DND-41 (cell line): ENCODE measurements around the gene CCDC28B.

Source experiments
- ATAC-seq: fragments of 200-7000 bp; cut with Tn5 transposase; 3 replicates; pipeline ENCODE4 v1.9.1; 2021; ENCODE audit warnings: low read depth; ENCODE audit not compliant: insufficient read depth
- DNase-seq: peaks from one replicate; pipeline ENCODE4 v3.0.0-alpha.2; 2020
- H2AFZ ChIP-seq: 2 replicates; pipeline ENCODE4 v1.6.0; 2012; ENCODE audit warnings: low read depth, low read length
- H3K27ac ChIP-seq: 2 replicates; pipeline ENCODE4 v1.5.1; 2012; ENCODE audit warnings: low read length, inconsistent platforms
- H3K27me3 ChIP-seq: fragments of 200-600 bp; sonication (generic); 2 replicates; pipeline ENCODE4 v1.6.0; 2012; ENCODE audit warnings: low read length, mild to moderate bottlenecking, inconsistent platforms; ENCODE audit not compliant: insufficient read depth, poor library complexity
- H3K36me3 ChIP-seq: 2 replicates; pipeline ENCODE4 v1.5.1; 2012; ENCODE audit warnings: low read length, inconsistent platforms; ENCODE audit not compliant: insufficient read depth
- H3K4me1 ChIP-seq: 2 replicates; pipeline ENCODE4 v1.5.1; 2012; ENCODE audit warnings: mild to moderate bottlenecking, low read length; ENCODE audit not compliant: insufficient read depth
- H3K4me2 ChIP-seq: 2 replicates; pipeline ENCODE4 v1.6.0; 2012; ENCODE audit warnings: mild to moderate bottlenecking, moderate library complexity, low read length, inconsistent platforms; ENCODE audit not compliant: insufficient read depth
- H3K4me3 ChIP-seq, 2 experiments: fragments of 200-600 bp in 1 of 2; shearing (Covaris generic) in 1 of 2; 2 replicates each; pipeline ENCODE4 v1.5.1; 2012 to 2016; ENCODE audit warnings: inconsistent platforms in 2 of 2, low read length in 2 of 2, mild to moderate bottlenecking in 2 of 2, low read depth in 1 of 2, moderate library complexity in 1 of 2
- H3K79me2 ChIP-seq: 2 replicates; pipeline ENCODE4 v1.6.0; 2012; ENCODE audit warnings: low read length, inconsistent platforms; ENCODE audit not compliant: insufficient read depth
- H3K9ac ChIP-seq: 2 replicates; pipeline ENCODE4 v1.6.0; 2012; ENCODE audit warnings: low read depth, mild to moderate bottlenecking, inconsistent platforms, low read length, moderate library complexity
- H3K9me3 ChIP-seq: 2 replicates; pipeline ENCODE4 v1.5.1; 2012; ENCODE audit warnings: low read length, moderate library complexity, mild to moderate bottlenecking, inconsistent platforms; ENCODE audit not compliant: insufficient read depth, severe bottlenecking
- H4K20me1 ChIP-seq: 2 replicates; pipeline ENCODE4 v1.6.0; 2012; ENCODE audit warnings: low read length; ENCODE audit not compliant: insufficient read depth
- CTCF ChIP-seq: IDR thresholded peaks from 2 replicates; pipeline ENCODE4 v1.5.1; 2012; ENCODE audit warnings: borderline replicate concordance, low read length, moderate library complexity, mild to moderate bottlenecking; ENCODE audit not compliant: poor library complexity, severe bottlenecking; ENCODE audit errors: extremely low read depth
- EZH2 ChIP-seq: IDR thresholded peaks from 3 replicates; pipeline ENCODE4 v1.6.1; 2012; ENCODE audit warnings: borderline replicate concordance, low read depth, mild to moderate bottlenecking, moderate library complexity, low read length, inconsistent platforms; ENCODE audit not compliant: severe bottlenecking

The CCDC28B gene

GRCh38 chr1:32224285-32224684 lies 23.9 kb downstream of the CCDC28B start:
- peaks cover 55% of the 10 kb centered on the region for H3K36me3 ChIP-seq

GRCh38 chr1:32228771-32229170 lies 28.4 kb downstream of the CCDC28B start:
- no peaks in the 10 kb centered on the region for H3K27me3 ChIP-seq
- H4K20me1 ChIP-seq = peaks cover 6% of the 10 kb centered on the region; the same call in 1 of the 2 replicates
- H3K79me2 ChIP-seq = peaks cover 15% of the 10 kb centered on the region
- no peak overlapping the region for H3K4me3 ChIP-seq
- H3K9ac ChIP-seq = no peak overlapping the region
- TF ChIP-seq CTCF (no peak), EZH2 (no peak)
- H3K4me1 ChIP-seq = peaks cover 10% of the 10 kb centered on the region
- no peak overlapping the region for H2AFZ ChIP-seq
- H3K9me3 ChIP-seq = no peaks in the 10 kb centered on the region
- DNase-seq (no peak), ATAC-seq (no peak)
- H3K36me3 ChIP-seq = peaks cover 73% of the 10 kb centered on the region
- H3K27ac ChIP-seq = no peak overlapping the region
- no peak overlapping the region for H3K4me2 ChIP-seq

More at GRCh38 chr1:32224285-32224684, 23.9 kb downstream of the CCDC28B start:
- Histone ChIP-seq H3K9ac (peak overlapping the region; percentile 77; the same call in 1 of the 2 replicates), H3K27ac (no peak overlapping the region), H4K20me1 (peaks cover 8% of the 10 kb centered on the region; the same call in 1 of the 2 replicates), H3K79me2 (peaks cover 47% of the 10 kb centered on the region), H3K4me1 (peaks cover 34% of the 10 kb centered on the region), H3K27me3 (no peaks in the 10 kb centered on the region), H3K4me3 (peak overlapping the region in 1 of 2 experiments; percentile 41; a peak in 1 of 4 replicates), H2AFZ (no peak overlapping the region), H3K9me3 (no peaks in the 10 kb centered on the region), H3K4me2 (peak overlapping the region; percentile 70)
- ATAC-seq = no peak
- no peak for DNase-seq
- TF ChIP-seq EZH2 (no peak), CTCF (no peak)

GRCh38 chr1:32231843-32232432 lies 31.5 kb downstream of the CCDC28B start:
- DNase-seq (no peak), ATAC-seq (peak; percentile 31; the same call in 2 of the 3 replicates)
- TF ChIP-seq EZH2 (no peak), CTCF (no peak)
- no peaks in the 10 kb centered on the region for H3K27me3 ChIP-seq
- H3K4me3 ChIP-seq = no peak overlapping the region
- H3K79me2 ChIP-seq = no peaks in the 10 kb centered on the region
- H4K20me1 ChIP-seq = no peaks in the 10 kb centered on the region
- H3K4me1 ChIP-seq = no peaks in the 10 kb centered on the region
- no peak overlapping the region for H3K27ac ChIP-seq
- no peak overlapping the region for H3K9ac ChIP-seq
- H3K36me3 ChIP-seq = peaks cover 48% of the 10 kb centered on the region
- no peak overlapping the region for H2AFZ ChIP-seq
- H3K9me3 ChIP-seq = no peaks in the 10 kb centered on the region
- H3K4me2 ChIP-seq = no peak overlapping the region
